SU-DHL-6 (cell line): ENCODE measurements around the gene M6PR.
"Not testable (repeated sequence)": the region's sequence is repeated elsewhere in the genome, so short reads cannot be mapped to it uniquely, and the experiment has no call there.

Experiments used
- CTCF ChIP-seq: fragments of 200-600 bp; sonication (generic); IDR thresholded peaks from one replicate; pipeline ENCODE4 v1.5.1; 2017; ENCODE audit warnings: antibody characterized with exemption, mild to moderate bottlenecking, low read length, moderate library complexity; ENCODE audit not compliant: insufficient read depth, poor library complexity, severe bottlenecking
- EZH2phosphoT487 ChIP-seq: fragments of 200-600 bp; sonication (generic), shearing (Covaris generic); conservative IDR thresholded peaks from 2 replicates; pipeline ENCODE4 v1.6.1; 2018; ENCODE audit warnings: mild to moderate bottlenecking, antibody characterized with exemption, low read length, moderate library complexity, mixed read lengths

- not testable (repeated sequence) for TF ChIP-seq CTCF, EZH2phosphoT487
Measured at GRCh38 chr12:8932464-8932863, 17.0 kb downstream of the M6PR start.
